HepG2 (cell line): ENCODE data around the gene CLN6. TPM values are rescaled to one million over a fixed set of nuclear protein-coding genes. Genes with fewer than 3 reads are reported as not detected.

Experiments
- ATAC-seq: fragments of 200-7000 bp; cut with Tn5 transposase; 3 replicates; pipeline ENCODE4 v1.9.1; 2020; ENCODE audit warnings: mild to moderate bottlenecking, moderate library complexity
- BruUV-seq: library from RNA; stranded (reverse); fragments of 400-500 nt; replicated peaks from 2 replicates; lab custom pipeline; 2021; lab: Mats Ljungman, UMichigan
- CTCF ChIA-PET: fragments of 300-600 bp; formaldehyde crosslinking; extraction: SDS; loops from one replicate; lab custom pipeline; 2021; ENCODE audit warnings: low total read pairs, inconsistent platforms, low intra/inter-chr PET ratio; lab: Yijun Ruan, JAX
- POLR2A ChIA-PET: fragments of 350-600 bp; sonication (Branson Sonifier 250); formaldehyde crosslinking; loops from one replicate; lab custom pipeline; 2020; ENCODE audit warnings: antibody characterized with exemption, inconsistent platforms; lab: Yijun Ruan, JAX
- DNase-seq: peaks from one replicate; pipeline ENCODE4 v3.0.0-alpha.2; 2015; ENCODE audit warnings: low spot score
- FAIRE-seq: peaks from 3 replicates; lab custom pipeline; 2011; peaks lifted over from hg19 to GRCh38; lab: Jason Lieb, UNC
- H2AFZ ChIP-seq: one replicate; pipeline ENCODE4 v1.6.1; 2011; ENCODE audit warnings: low read length, inconsistent platforms
- H3K27ac ChIP-seq: fragments of 300-600 bp; 3 replicates; pipeline ENCODE4 v1.8.0; 2011; ENCODE audit warnings: mixed run types, mild to moderate bottlenecking, mixed read lengths, low read length, inconsistent platforms; ENCODE audit not compliant: insufficient read depth; ENCODE audit errors: extremely low read length
- H3K27me3 ChIP-seq, 2 experiments: fragments of 200-600 bp in 1 of 2; 2 replicates in 1 of 2; 3 replicates in 1 of 2; pipeline versions ENCODE4 v1.6.0 to v1.8.0; 2011; ENCODE audit warnings: low read length in 2 of 2, mild to moderate bottlenecking in 2 of 2, moderate library complexity in 2 of 2, inconsistent platforms in 1 of 2; ENCODE audit not compliant: insufficient read depth in 2 of 2, control insufficient read depth in 1 of 2
- H3K36me3 ChIP-seq, 2 experiments: fragments of 200-600 bp in 1 of 2; replicated peaks in 1 of 2; 2 replicates in 1 of 2; 3 replicates in 1 of 2; pipeline versions ENCODE4 v1.5.1 to v1.8.0; 2011; ENCODE audit warnings: low read length in 2 of 2, inconsistent platforms in 1 of 2; ENCODE audit not compliant: insufficient read depth in 2 of 2, control insufficient read depth in 1 of 2
- H3K4me1 ChIP-seq: 2 replicates; pipeline ENCODE4 v1.5.1; 2012; ENCODE audit warnings: low read length, inconsistent platforms; ENCODE audit not compliant: insufficient read depth
- H3K4me2 ChIP-seq: 2 replicates; pipeline ENCODE4 v1.6.0; 2011; ENCODE audit warnings: low read depth, low read length, inconsistent platforms
- H3K4me3 ChIP-seq, 3 experiments: fragments of 200-600 bp in 1 of 3; sonication (generic), shearing (Covaris generic) in 1 of 3; replicated peaks in 1 of 3; 2 replicates each; pipeline ENCODE4 v1.5.1; 2011 to 2016; ENCODE audit warnings: low read length in 3 of 3, inconsistent platforms in 2 of 3, low read depth in 2 of 3, mild to moderate bottlenecking in 2 of 3, control low read depth in 1 of 3, mixed read lengths in 1 of 3; ENCODE audit not compliant: insufficient read depth in 1 of 3
- H3K79me2 ChIP-seq: one replicate; pipeline ENCODE4 v1.6.1; 2011; ENCODE audit warnings: low read length, inconsistent platforms; ENCODE audit not compliant: insufficient read depth
- H3K9ac ChIP-seq: 2 replicates; pipeline ENCODE4 v1.6.0; 2011; ENCODE audit warnings: mild to moderate bottlenecking, low read depth, low read length, inconsistent platforms; ENCODE audit not compliant: insufficient read depth
- H3K9me3 ChIP-seq: 2 replicates; pipeline ENCODE4 v1.5.1; 2012; ENCODE audit warnings: mild to moderate bottlenecking, low read length
- H4K20me1 ChIP-seq: 2 replicates; pipeline ENCODE4 v1.6.0; 2011; ENCODE audit warnings: inconsistent platforms, mild to moderate bottlenecking, low read length, moderate library complexity; ENCODE audit not compliant: insufficient read depth
- ARID3A ChIP-seq: IDR thresholded peaks from 2 replicates; pipeline ENCODE4 v1.6.1; 2012; ENCODE audit warnings: low read depth, low read length, improper control_type of control experiment
- EP300 ChIP-seq, 3 experiments: sonication (generic) in 1 of 3; formaldehyde crosslinking in 1 of 3; IDR thresholded peaks; 2 replicates each; pipeline versions ENCODE4 v1.5.1 to v1.6.1; 2011 to 2020; ENCODE audit warnings: low read depth in 2 of 3, low read length in 2 of 3, borderline replicate concordance in 1 of 3, improper control_type of control experiment in 1 of 3, mild to moderate bottlenecking in 1 of 3, missing genetic modification reagents in 1 of 3, moderate library complexity in 1 of 3
- ETV5 ChIP-seq: IDR thresholded peaks from 2 replicates; pipeline ENCODE4 v1.6.1; 2018; ENCODE audit warnings: missing biosample characterization, missing genetic modification reagents, inconsistent platforms, borderline replicate concordance
- FOXA1 ChIP-seq, 2 experiments: fragments of 450-650 bp in 1 of 2; sonication (generic) in 1 of 2; formaldehyde crosslinking in 1 of 2; IDR thresholded peaks; 2 replicates each; pipeline versions ENCODE4 v1.4.0 to v1.6.1; 2016 to 2020; ENCODE audit warnings: missing genetic modification reagents in 1 of 2
- KLF15 ChIP-seq: sonication (generic); formaldehyde crosslinking; IDR thresholded peaks from 2 replicates; pipeline ENCODE4 v1.8.1; 2023; ENCODE audit warnings: borderline replicate concordance, mild to moderate bottlenecking, inconsistent platforms, missing genetic modification reagents, mixed read lengths
- MAFF ChIP-seq: IDR thresholded peaks from 2 replicates; pipeline ENCODE4 v1.6.1; 2011; ENCODE audit warnings: low read depth, low read length, improper control_type of control experiment
- MAFG ChIP-seq: sonication (generic); formaldehyde crosslinking; IDR thresholded peaks from 2 replicates; pipeline ENCODE4 v1.5.1; 2020; ENCODE audit warnings: mild to moderate bottlenecking, missing genetic modification reagents
- MTA1 ChIP-seq: sonication (generic); formaldehyde crosslinking; IDR thresholded peaks from 2 replicates; pipeline ENCODE4 v1.4.0; 2020; ENCODE audit warnings: missing genetic modification reagents, mild to moderate bottlenecking, borderline replicate concordance
- POLR2G ChIP-seq: fragments of 200-400 bp; formaldehyde crosslinking; IDR thresholded peaks from 2 replicates; pipeline ENCODE4 v1.6.1; 2018; ENCODE audit warnings: mild to moderate bottlenecking, low read depth, low read length, moderate library complexity
- REL ChIP-seq: sonication (generic); formaldehyde crosslinking; conservative IDR thresholded peaks from 2 replicates; pipeline ENCODE4 v1.8.0; 2022; ENCODE audit warnings: mild to moderate bottlenecking, missing genetic modification reagents, moderate library complexity
- TOPORS ChIP-seq: sonication (generic); formaldehyde crosslinking; IDR thresholded peaks from 2 replicates; pipeline ENCODE4 v1.8.0; 2023; ENCODE audit warnings: mild to moderate bottlenecking, missing genetic modification reagents
- ZBTB43 ChIP-seq: sonication (generic); formaldehyde crosslinking; conservative IDR thresholded peaks from 2 replicates; pipeline ENCODE4 v1.4.0; 2020; ENCODE audit warnings: missing genetic modification reagents
- ZC3H4 ChIP-seq: sonication (generic); formaldehyde crosslinking; IDR thresholded peaks from 2 replicates; pipeline ENCODE4 v1.4.0; 2020; ENCODE audit warnings: missing genetic modification reagents, borderline replicate concordance
- ZNF263 ChIP-seq: sonication (generic); formaldehyde crosslinking; IDR thresholded peaks from 2 replicates; pipeline ENCODE4 v1.4.0; 2020; ENCODE audit warnings: missing genetic modification reagents
- ZNF337 ChIP-seq: sonication (generic); formaldehyde crosslinking; IDR thresholded peaks from 2 replicates; pipeline ENCODE4 v1.5.1; 2020; ENCODE audit warnings: missing genetic modification reagents, low read depth, mild to moderate bottlenecking, borderline replicate concordance
- ZNF430 ChIP-seq: sonication (generic); formaldehyde crosslinking; IDR thresholded peaks from 2 replicates; pipeline ENCODE4 v1.9.0; 2021; ENCODE audit warnings: mild to moderate bottlenecking, missing genetic modification reagents
- ZNF550 ChIP-seq: sonication (generic); formaldehyde crosslinking; IDR thresholded peaks from 2 replicates; pipeline ENCODE4 v1.4.0; 2020; ENCODE audit warnings: mild to moderate bottlenecking, missing genetic modification reagents, borderline replicate concordance
- ZNF557 ChIP-seq: sonication (generic); formaldehyde crosslinking; IDR thresholded peaks from 2 replicates; pipeline ENCODE4 v1.4.0; 2020; ENCODE audit warnings: missing genetic modification reagents
- ZNF614 ChIP-seq: IDR thresholded peaks from 2 replicates; pipeline ENCODE4 v1.6.1; 2018; ENCODE audit warnings: missing biosample characterization, missing genetic modification reagents, inconsistent platforms, borderline replicate concordance
- ZNF737 ChIP-seq: sonication (generic); formaldehyde crosslinking; IDR thresholded peaks from 2 replicates; pipeline ENCODE4 v1.5.0; 2020; ENCODE audit warnings: missing genetic modification reagents, mild to moderate bottlenecking, borderline replicate concordance
- ZNF773 ChIP-seq: sonication (generic); formaldehyde crosslinking; IDR thresholded peaks from 2 replicates; pipeline ENCODE4 v1.4.0; 2020; ENCODE audit warnings: missing genetic modification reagents, borderline replicate concordance
- WGBS: methylation state at CpG from one replicate; pipeline ENCODE4 v1.1.6; 2017; ENCODE audit warnings: low lambda C conversion rate; 5-methylcytosine and 5-hydroxymethylcytosine counted together
- in situ Hi-C: cut with HindIII; loops from 2 replicates; pipeline ENCODE4 v1.10.0; 2017; ENCODE audit warnings: low pct_unique_long_range_greater_than_20kb; ENCODE audit not compliant: extremely low pct_ligation_motif_present
- intact Hi-C: fragments of 100-400 bp; cut with micrococcal nuclease; formaldehyde crosslinking; loops from one replicate; pipeline ENCODE4 v1.10.0; 2022; ENCODE audit not compliant: unreplicated experiment
- polyA plus RNA-seq, 8 experiments: library from polyadenylated mRNA; depleted of rRNA in 3 of 8; stranded (reverse) in 7 of 8; unstranded in 1 of 8; fragments of >200 nt; fragmentation: Illumina TruSeq in 4 of 8; extraction: Trizol in 4 of 8; gene quantifications; 2 replicates each; pipeline versions ENCODE4 v1.2.1 to v1.2.3, GENCODE V29; 2011 to 2016; ENCODE audit warnings: low read depth in 4 of 8, missing spikeins in 1 of 8, mixed read lengths in 1 of 8; ENCODE audit not compliant: insufficient read depth in 1 of 8
- total RNA-seq, 5 experiments: library from RNA; depleted of rRNA; stranded (reverse); fragments of >200 nt; fragmentation: Illumina TruSeq; extraction: Trizol; gene quantifications; 2 replicates each; pipeline ENCODE4 v1.2.3, GENCODE V29; 2016; ENCODE audit warnings: low read depth in 1 of 5

Gene CLN6
- total and polyA plus RNA-seq, 2 of the 13 experiments (the other 11 are each of a cell fraction or from before 2014, with no cell fraction given), result 24.9 to 27.1 TPM

- ATAC-seq, result peak; percentile 83
- intact Hi-C loops, result loop anchor here (5.0 kb wide), 1 partner anchor 46 kb away; no protein-coding TSS in a partner anchor
- H3K4me3 ChIP-seq, result peak overlapping the region; percentile 92 to 99 (median 98)
- H3K79me2 ChIP-seq, result peaks cover 52% of the 10 kb centered on the region
- peaks cover 33% of the 10 kb centered on the region for H4K20me1 ChIP-seq
- no TSS peak for BruUV-seq
- peak overlapping the region; percentile 97 for H3K4me2 ChIP-seq
- WGBS, result 5% methylated on average over 4 of the region's 22 CpGs
- peak overlapping the region; percentile 97 for H3K27ac ChIP-seq
- in situ Hi-C loops, result no loop called here
- H3K27me3 ChIP-seq, result no peaks in the 10 kb centered on the region; a peak in 1 of 5 replicates
- POLR2A ChIA-PET, result interaction anchor here (0.6 to 3.1 kb wide), 13 partner anchors 11 to 539 kb away, joined by 3 to 51 read pairs (median 6); partner anchors contain the start of gene CLN6
- H3K9ac ChIP-seq, result peak overlapping the region; percentile 93
- no peaks in the 10 kb centered on the region for H3K36me3 ChIP-seq
- CTCF ChIA-PET, result interaction anchor here (1.0 to 1.5 kb wide), 2 partner anchors 27 to 28 kb away, joined by 3 to 5 read pairs; no protein-coding TSS in a partner anchor
- H3K9me3 ChIP-seq, result no peaks in the 10 kb centered on the region
- H2AFZ ChIP-seq, result no peak overlapping the region
- peaks cover 72% of the 10 kb centered on the region for H3K4me1 ChIP-seq
- no peak for FAIRE-seq
- DNase-seq, result peak; percentile 65
- TF ChIP-seq ZNF337, result 0 out of 2 replicates have a peak, but pooled peaks have one; percentile 4
- TF ChIP-seq ARID3A, result no peak
- peak; percentile 42; the same call in 1 of the 2 replicates for TF ChIP-seq ZNF263 (CRISPR knock-in tag)
- no peak for TF ChIP-seq REL (CRISPR knock-in tag)
- TF ChIP-seq EP300 (IDR thresholded peaks at IDR 0.05; ENCODE audit: low read depth in 2 of 2, low read length in 2 of 2), result no peak
- TF ChIP-seq EP300 (CRISPR knock-in tag; IDR thresholded peaks at IDR 0.05; ENCODE audit: borderline replicate concordance), result peak; percentile 26; the same call in 1 of the 2 replicates
- peak; percentile 52; the same call in 1 of the 2 replicates for TF ChIP-seq ZC3H4 (CRISPR knock-in tag)
- no peak for TF ChIP-seq POLR2G
- TF ChIP-seq ZNF430, result peak; percentile 96
- TF ChIP-seq ZNF614 (CRISPR knock-in tag), result no peak; the same call in 1 of the 2 replicates
- 0 out of 2 replicates have a peak, but pooled peaks have one; percentile 53 for TF ChIP-seq ZBTB43
- TF ChIP-seq MAFF, result peak; percentile 24; the same call in 1 of the 2 replicates
- TF ChIP-seq ZNF773 (CRISPR knock-in tag), result 0 out of 2 replicates have a peak, but pooled peaks have one; percentile 1
- TF ChIP-seq ETV5 (CRISPR knock-in tag), result peak; percentile 6; the same call in 1 of the 2 replicates
- TF ChIP-seq MAFG (CRISPR knock-in tag), result peak; percentile 69; the same call in 1 of the 2 replicates
- TF ChIP-seq KLF15, result 0 out of 2 replicates have a peak, but pooled peaks have one; percentile 24
- TF ChIP-seq ZNF550, result peak; percentile 35
- TF ChIP-seq ZNF557 (CRISPR knock-in tag), result no peak
- TF ChIP-seq MTA1 (CRISPR knock-in tag), result no peak
- TF ChIP-seq TOPORS (CRISPR knock-in tag), result peak; percentile 7; the same call in 1 of the 2 replicates
- 0 out of 2 replicates have a peak, but pooled peaks have one; percentile 49 for TF ChIP-seq ZNF737
- TF ChIP-seq FOXA1 (IDR thresholded peaks at IDR 0.05), result no peak
- TF ChIP-seq FOXA1 (CRISPR knock-in tag; IDR thresholded peaks at IDR 0.05), result peak; percentile 85
Measured at GRCh38 chr15:68278345-68278594, 48.7 kb upstream of the CLN6 start.
